AML-193 (cell line): ENCODE results near the gene PTPRD.

Source experiments
- DNase-seq, 2 experiments: peaks; one replicate each; lab custom pipeline; 2025; lab: John Stamatoyannopoulos, UW

The PTPRD gene

DNA sequence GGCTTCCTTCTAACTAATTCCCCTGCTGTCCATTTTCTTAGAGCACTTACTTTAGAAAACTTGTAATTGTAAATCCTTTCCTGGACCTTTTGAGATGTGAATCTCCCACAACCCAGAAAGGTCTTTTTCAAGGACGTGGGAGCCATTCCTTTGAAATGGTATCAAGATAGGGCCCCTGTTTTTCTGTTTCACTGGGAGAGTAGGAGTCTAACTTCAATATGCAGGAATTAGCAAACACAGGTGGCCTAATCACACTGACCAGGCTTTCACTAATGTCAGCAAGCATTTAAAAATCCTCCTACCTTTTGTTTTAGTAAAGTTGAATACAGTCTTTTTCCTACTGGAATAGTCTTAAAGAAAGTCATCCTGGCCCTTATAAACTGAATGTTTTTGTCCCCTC is 558.3 kb downstream of the PTPRD start:
- no peak for DNase-seq

DNA sequence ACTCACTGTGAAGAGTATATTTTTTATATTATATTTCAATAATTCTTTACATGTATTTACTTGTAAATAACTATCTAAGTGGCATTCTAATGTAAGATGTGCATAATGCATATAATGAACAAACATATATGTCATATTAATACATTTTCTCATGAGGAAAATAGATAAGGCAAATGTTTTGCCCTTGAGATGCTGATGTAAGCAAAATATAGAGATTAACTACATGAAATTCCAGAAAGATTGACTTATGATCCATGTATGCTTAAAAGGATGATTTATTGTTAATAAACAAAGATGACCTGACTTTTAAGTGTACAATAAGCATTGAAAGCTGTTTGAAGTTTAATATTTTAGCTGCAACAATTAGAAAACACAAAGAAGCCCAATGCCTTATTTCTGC is 559.9 kb downstream of the PTPRD start:
- no peak for DNase-seq

DNA sequence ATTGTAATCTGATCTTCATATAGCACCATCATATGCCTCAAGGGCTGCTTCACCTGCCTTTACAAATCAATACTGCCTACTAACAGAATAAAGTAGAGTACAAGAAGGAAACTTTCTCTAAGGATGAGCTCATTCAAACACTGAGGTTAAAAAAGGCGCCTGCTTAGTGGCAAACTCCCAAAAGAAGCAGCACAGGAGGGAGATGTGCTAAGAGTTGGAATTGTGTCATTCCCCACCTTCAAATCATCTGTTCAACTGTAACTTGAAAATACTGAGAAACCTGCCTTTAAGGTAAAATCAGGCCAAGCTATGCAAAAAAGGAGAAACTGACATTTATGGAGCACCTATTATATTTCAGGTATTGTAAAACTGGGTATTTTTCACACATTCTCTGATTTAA is 560.6 kb downstream of the PTPRD start:
- DNase-seq: no peak

DNA sequence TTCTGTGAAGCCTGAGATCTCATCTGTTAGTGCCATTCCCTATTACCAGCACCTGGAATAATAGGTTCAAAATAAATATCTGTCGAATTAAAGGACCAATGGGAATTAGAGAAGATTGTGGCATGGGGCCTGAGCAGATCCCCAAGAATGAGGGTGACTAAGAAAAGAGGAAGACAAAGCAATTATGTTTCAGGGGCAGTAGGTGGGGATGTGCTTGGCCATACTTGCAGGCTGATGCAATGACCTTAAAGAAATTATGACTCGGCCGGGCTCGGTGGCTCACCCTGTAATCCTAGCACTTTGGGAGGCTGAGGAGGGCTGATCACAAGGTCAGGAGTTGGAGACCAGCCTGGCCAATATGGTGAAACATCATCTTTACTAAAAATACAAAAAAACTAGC is 562.8 kb downstream of the PTPRD start:
- no peak for DNase-seq

DNA sequence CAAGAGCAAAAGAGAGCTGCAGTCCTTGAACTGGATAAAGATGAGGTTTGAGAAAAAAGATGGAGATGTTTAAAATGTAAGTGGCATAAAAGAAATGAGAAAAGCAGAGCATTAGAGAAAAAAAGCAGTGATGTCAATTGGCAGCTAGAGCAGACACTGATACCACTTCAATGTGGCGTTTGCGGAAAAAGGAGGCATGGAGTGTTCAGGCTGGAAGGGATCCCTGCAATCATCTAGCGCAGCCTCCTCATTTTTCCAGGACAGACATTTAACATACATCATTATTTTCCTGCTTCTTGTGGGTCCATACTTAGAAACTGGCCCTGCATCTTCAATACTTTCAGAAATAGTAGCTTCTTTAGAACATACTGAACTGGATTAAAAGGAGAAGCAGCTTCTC is 563.8 kb downstream of the PTPRD start:
- no peak for DNase-seq

DNA sequence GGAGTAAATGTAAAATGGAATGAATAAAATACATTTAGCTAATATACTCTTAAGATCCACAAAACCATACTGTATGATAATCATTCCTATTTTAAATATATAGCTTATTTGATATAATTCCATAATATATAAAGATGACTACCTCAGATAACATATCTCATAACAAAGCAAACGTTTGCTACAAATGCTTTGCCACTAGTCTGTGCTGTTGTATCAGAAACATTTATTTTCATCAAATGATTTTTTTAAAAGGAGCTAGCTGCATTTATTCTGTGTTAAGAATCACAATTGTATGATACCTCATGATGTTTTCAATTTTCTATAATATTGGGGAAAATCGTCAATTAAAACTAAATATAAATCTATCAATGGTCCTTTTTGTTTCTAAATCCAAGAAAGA is 567.2 kb downstream of the PTPRD start:
- peak; percentile 5 for DNase-seq

DNA sequence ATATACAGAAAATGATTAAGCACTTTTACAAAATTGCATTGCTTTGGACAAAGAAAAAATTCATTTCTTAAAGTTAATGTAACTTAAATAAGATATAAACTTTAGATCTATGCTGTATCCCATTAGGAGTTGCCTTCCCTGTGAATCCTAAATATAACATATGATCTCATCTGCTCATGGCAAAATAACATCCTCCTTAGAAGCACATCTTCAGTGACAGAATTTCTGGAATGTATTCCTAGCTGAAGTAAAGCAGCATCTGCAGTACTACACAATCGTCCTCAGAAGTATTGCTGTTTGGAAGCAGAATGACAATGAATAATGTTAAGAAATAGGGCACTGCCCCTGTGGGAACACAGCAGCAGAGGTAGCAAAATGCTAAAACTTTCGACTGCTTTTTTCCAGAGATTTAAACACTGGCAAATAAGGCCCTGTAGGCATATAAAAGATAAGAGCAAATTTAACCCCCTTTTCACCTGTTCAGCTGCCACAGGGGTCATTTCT is 571.0 kb downstream of the PTPRD start:
- DNase-seq: no peak

DNA sequence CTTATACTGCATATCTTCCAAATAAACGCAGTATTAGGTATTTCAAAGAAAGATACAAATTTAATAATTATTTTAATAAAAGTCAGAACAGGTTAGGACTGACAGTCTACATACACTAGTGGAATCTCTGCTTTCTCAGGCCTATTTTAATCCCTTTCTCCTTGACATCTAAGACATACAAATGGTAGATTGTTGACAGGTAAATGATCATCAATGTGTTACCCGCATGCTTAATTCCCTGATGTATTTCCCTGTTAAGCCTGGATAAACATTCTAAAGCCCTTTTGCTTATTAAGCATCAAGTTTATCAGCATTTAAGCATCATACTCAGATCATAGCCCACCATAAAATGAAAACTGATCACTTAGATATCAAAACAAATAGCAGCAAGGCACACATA is 576.7 kb downstream of the PTPRD start:
- no peak for DNase-seq

DNA sequence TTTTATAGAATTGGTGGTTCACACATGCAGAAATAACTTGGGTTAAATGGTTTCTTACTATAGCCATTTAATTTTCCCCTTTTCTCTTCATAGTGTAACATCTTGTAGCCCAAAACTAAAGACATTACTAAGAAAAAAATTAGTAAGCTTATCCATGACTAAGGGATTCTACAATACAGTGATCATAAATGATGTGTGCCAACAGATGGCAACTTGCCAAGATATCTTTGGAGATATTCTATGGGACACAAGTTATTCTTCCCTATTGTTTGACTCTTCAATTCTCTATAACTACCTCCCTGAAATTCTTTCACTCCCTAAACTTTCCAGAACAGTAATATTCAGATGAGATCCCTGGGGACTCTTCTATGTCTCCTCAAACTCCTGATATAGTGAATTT is 580.6 kb downstream of the PTPRD start:
- no peak for DNase-seq

DNA sequence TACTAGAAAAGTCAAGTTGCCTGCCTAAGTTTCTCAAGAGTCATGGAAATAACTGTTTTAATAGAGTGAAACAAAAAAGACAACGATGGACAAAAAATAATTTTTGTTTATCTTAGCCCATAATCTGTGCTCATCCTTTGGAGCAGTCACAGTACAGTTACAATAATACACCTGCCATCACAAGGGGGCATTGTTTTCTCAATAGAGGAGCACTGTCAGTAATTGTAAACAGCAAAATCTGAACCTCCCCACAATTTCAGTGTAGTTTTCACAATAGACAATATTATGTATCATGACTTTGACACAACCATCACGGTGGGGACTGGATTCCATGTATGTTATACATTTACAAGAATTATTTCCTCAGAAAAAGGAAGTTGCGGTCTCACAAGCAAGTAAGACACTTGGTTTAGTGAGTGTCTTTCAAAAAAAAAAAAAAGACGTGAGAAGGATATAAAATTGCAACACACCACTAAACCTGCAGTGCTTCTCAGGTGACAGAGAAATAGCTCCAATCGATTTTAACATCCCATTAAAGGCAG is 586.3 kb downstream of the PTPRD start:
- DNase-seq: no peak

DNA sequence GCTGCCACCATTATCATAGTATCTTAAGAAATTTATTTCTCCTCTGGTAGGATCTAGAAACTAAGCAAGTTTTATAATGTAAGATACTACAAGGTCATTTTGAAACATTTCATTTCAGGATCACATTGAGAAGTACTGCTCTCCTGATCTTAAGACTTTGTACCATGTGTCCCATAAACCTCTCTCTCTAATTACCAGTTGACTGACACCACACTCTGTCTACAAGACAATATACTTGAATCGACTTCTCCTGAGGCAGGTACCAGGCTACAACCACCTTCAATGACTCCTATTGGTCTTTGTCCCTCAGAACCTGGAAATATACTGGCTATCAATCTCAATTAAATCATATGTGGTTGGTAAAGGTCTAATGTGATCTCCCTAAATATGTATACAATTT is 597.0 kb downstream of the PTPRD start:
- no peak for DNase-seq

DNA sequence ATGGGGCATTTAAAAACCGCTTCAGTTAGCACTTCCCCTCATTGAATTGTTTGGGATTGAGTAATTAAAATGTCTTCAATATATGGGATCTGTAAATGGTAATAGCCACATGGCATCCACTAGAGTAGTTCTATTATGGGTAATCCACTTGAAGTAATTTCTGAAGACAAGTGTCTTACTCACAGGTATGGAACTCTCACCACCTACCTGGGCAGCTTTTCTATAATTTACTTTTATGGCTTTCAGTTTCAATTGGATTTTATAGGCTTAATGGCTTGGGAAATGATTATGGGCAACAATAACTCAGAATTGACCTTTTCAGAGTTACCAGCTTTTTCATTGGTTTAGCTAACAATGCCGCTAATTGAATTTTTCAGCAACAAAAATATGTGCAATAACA is 597.9 kb downstream of the PTPRD start:
- no peak for DNase-seq

DNA sequence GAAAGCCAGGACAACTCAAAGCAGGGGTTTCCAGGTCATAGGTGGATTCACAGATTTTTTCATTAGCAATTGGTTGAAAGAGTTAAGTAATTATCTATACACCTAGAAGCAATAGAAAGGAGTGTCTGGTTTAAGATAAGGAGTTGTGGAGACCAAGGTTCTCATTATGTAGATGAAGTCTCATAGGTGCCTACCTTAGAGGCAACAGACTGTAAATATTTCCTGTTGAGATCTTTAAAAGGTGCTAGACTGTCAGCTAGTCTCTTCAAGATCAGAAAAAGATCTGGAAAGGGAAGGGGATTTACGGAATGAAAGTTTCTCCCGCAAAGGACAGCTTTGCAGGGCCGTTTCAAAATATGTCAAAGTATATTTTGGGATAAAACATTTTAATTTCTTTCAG is 603.4 kb downstream of the PTPRD start:
- DNase-seq: no peak

DNA sequence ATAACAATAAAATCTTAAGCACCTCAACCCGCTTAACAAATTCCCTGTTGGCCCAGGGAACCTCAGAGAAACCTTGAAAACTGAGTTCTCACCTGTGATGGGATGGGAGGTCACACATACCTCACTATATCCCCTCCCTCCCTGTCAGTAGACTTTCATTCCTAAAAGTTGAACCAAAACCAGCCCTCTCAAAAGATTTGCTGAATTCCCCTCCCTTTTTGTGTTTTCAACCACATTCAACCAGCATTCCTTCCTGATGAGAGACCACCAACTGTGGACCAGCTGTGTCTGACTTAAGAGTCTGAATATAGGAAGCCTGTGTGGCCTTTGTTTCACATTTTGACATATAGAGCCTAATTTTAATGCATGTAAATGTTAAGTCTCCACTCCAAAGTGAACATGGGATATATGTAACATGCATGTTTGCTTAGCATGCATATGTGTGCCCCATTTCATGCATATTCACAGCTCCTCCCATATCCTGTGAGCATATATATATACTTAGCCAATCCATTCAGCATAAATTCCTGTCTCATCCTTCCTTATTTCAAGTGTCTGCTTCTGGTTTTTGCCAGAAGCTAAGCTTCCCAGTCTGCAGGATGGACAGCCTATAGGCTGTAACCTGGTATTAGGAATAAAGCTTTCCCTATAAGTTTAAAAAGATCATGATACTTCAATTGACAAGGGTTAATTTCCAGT is 604.6 kb downstream of the PTPRD start:
- no peak for DNase-seq

DNA sequence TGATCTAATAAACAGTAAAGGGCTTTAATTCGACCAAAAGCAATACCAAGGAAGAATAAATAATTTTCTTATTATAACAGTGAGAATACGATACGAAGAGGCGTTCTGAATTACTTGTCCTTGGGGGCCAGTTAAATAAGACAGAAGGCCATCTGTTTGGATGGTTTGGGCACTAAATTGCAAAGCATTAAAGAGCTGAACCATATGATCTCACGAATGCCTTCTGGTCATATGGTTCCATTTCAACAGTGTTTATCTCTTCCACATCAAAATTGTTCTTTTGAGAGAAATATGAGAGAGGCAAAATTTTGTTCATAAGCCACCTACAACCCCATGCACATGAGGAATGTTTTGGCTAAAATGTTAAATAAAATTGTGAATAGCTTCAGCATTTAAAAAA is 605.4 kb downstream of the PTPRD start:
- DNase-seq: no peak

DNA sequence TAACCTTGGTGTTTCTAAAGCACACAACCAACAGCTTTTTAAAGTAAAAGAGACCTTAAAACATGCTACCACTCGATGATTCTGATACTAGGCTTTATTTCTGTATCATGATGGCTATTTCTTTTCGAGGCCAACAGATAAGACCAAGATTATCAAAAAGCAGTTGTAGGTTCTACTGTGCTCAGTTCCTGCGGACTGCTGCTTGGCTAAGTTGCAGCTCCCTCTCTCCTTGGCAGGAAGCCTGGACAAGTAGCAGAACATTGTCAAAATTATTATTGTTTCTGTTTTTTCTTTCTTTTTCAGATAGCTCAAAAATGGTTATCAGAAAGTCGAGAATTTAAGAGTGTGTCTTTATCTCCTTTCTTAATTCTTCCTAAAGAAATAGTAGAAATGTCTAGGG is 607.6 kb downstream of the PTPRD start:
- no peak for DNase-seq

DNA sequence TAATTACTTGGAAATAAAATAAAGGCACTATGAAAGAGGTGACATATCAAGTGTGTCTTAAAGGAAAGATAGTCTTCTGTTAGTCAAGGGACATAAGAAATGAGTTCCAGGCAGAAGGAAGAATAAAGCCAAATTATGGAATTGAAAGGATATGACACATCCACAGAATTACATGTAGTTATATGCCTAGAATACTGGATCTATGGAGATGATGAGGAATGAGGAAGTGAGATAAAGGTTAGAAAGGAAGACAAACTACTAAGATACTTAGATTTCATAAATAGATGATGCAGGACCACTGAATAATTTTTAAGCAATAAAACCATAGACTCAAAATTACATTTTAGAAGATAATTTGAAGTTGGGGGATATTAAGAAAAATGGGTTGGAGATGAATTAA is 609.8 kb downstream of the PTPRD start:
- DNase-seq: no peak

DNA sequence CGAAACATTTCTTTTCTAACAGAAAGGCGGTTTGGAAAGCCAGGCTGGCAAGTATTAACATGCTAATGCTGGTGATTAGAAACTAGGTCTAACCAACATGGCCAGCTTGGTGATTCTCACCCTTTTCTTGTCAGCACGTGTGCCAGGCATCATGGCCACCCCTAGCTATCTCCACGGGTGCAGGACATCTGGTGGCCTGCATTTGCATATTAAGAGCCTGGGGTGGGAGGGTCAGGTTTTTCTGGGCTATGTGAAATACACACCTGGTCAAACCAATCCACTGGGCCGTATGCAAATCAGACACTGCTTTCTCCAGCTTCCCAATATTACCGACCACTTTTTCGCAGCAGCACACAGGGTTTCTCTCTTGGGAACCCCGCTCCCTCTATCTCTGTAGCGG is 612.1 kb downstream of the PTPRD start:
- DNase-seq: no peak

DNA sequence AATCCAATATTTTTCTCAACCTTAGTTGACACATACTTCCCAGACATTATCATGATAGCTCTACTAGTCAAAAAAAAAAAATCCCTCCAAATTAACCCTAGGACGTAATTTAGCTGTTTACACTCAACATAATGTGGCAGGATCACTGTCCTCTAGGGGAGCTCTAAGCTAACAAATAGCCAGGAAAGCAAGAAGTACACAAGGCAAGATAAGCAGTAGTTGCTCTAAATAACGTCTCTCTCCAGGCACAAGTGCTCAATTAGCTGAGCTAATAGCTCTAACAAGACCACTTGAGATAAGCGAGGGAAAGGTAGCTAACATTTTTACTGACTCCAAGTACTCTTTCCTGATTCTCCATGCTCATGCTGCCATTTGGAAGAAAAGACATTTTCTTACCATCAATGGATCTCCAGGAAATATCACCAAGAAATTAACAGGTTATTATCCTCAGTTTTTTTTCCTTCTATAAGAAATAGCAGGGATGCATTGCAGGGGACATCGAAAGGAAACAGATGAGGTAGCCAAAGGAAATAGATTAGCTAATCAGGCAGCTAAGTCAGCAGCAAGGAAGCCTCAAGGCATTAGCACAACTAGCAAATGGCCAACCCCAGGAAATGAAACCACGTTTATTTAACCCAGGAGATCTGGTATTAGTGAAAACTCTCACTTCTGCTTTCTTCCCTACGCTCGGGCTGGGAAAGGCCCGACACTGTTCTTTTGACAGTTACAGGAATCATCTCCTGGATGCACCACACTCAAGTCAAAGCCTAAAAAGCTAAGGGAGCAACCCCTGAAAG is 614.1 kb downstream of the PTPRD start:
- DNase-seq: peak; percentile 58 to 59

DNA sequence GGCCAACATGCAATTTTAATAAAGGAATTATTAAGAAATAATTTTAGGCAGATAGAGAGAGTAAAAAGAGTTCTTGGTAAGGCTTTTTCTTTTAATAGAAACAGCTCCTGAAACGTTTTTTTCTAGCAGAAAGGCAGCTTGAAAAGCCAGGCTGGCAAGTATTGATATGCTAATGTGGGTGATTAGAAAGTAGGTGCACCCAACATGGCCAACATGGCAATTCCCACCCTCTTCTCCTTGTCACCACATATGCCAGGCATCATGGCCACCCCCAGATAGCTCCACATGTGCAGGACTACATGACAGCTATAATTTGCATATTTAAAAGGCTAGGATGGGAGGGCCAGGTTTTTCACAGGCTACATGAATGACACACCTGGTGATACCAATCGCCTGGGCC is 615.2 kb downstream of the PTPRD start:
- DNase-seq: no peak

DNA sequence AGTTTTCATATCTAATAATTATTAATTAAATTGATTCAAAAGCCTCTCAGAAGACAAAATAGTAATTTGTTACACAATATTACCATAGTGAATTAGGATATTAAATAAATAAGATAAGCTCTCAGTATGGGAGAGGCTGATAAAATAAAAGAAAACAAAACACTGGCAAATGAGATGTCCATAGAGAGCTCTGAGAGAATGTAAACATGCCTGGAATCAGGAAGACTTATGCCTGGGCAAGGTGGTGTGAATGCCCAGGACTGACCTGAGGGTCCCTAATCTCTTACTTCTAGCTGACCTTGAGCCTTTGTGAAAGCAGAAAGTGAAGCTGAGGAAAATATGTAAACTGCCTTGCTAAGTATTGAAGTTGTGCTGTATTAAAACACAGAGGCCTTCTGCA is 616.5 kb downstream of the PTPRD start:
- no peak for DNase-seq

DNA sequence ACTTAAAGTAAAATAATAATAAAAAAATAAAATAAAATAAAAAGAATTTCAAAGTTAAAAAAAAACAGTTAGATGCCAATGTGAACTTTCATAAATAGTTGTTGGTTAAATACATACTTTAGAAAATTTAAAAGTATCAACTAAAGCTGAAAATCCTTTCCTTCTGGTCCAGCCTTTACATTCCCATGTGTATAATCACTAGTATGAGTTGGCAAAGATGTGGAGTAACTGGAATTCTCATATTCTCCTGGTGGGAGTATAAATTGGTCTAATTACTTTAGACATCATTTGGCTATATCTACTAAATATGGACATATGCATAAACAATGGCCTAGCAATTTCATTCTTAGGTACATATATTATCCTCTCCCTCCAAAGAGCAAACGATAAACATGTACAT is 619.9 kb downstream of the PTPRD start:
- no peak for DNase-seq

DNA sequence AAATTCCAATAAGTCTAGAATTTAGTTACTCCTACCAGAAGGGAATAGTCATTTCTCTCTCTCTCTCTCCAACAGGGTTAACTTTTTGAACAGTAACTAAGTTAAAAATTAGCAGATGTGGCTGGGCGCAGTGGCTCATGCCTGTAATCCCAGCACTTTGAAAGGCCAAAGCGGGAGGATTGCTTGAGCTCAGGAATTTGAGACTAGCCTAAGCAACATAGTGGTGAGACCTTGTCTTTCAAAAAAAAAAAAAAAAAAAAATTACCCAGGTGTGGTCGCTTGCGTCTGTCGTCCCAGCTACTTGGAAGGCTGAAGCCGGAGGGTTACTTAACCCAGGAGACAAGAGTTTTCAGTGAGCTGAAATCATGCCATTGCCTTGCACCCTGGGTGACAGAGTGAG is 639.7 kb downstream of the PTPRD start:
- no peak for DNase-seq
